NK-92 treated with Interleukin-12 subunit alpha and Interleukin-12 subunit beta, amount 100 ng/mL, for 24 hours (cell line): ENCODE data around the gene TERF2IP.

ENCODE experiments used
- DNase-seq: peaks from one replicate; lab custom pipeline; 2025; lab: John Stamatoyannopoulos, UW

Gene TERF2IP

GRCh38 chr16:75647492-75648264, at the start of gene TERF2IP, which contains the start of gene KARS1:
Gene TERF2IP (plus strand): TSS chr16:75647773. CDS start chr16:75647883, 110 bp downstream.
Gene KARS1 (minus strand): TSS chr16:75647665. CDS start chr16:75647639, 26 bp downstream.
- peak; percentile 82 for DNase-seq

GRCh38 chr16:75599452-75600277, 47.9 kb upstream of the TERF2IP start:
- DNase-seq = no peak

- no peak for DNase-seq
These were observed 44.3 kb upstream of the TERF2IP start for GRCh38 chr16:75603241-75603640.

- no peak for DNase-seq
These were observed 41.1 kb upstream of the TERF2IP start for GRCh38 chr16:75606507-75606906.

- no peak for DNase-seq
These were observed 33.3 kb upstream of the TERF2IP start for GRCh38 chr16:75614066-75614897.

- DNase-seq = no peak
These were observed 32.0 kb upstream of the TERF2IP start for GRCh38 chr16:75615619-75616018.

- DNase-seq = no peak
These were observed 31.0 kb upstream of the TERF2IP start for GRCh38 chr16:75616521-75617010.

- no peak for DNase-seq
These were observed 30.5 kb upstream of the TERF2IP start for GRCh38 chr16:75617121-75617520.

GRCh38 chr16:75618780-75619179, 28.8 kb upstream of the TERF2IP start:
- no peak for DNase-seq

- no peak for DNase-seq
These were observed 27.0 kb upstream of the TERF2IP start for GRCh38 chr16:75620326-75621169.

GRCh38 chr16:75621170-75621477, 26.4 kb upstream of the TERF2IP start:
- no peak for DNase-seq

GRCh38 chr16:75622761-75623605, 24.6 kb upstream of the TERF2IP start, which contains the start of gene ADAT1:
Gene ADAT1 (minus strand): TSS chr16:75623281. CDS start chr16:75620799, 2,482 bp downstream.
- DNase-seq = peak; percentile 88

GRCh38 chr16:75624921-75625334, 22.6 kb upstream of the TERF2IP start:
- no peak for DNase-seq

- DNase-seq = no peak
These were observed 20.8 kb upstream of the TERF2IP start for GRCh38 chr16:75626806-75627205.

- no peak for DNase-seq
These were observed 19.7 kb upstream of the TERF2IP start for GRCh38 chr16:75627851-75628250.

- no peak for DNase-seq
These were observed 19.2 kb upstream of the TERF2IP start for GRCh38 chr16:75628351-75628750.

GRCh38 chr16:75629132-75629531, 18.4 kb upstream of the TERF2IP start:
- DNase-seq = no peak

GRCh38 chr16:75630052-75630451, 17.5 kb upstream of the TERF2IP start:
- DNase-seq = no peak

GRCh38 chr16:75632857-75633256, 14.7 kb upstream of the TERF2IP start:
- DNase-seq = no peak

- no peak for DNase-seq
These were observed 12.5 kb upstream of the TERF2IP start for GRCh38 chr16:75635036-75635435.
